HFF-Myc (cell line): Measurements from ENCODE around the gene CORO6.

Experiments used
- DNase-seq: peaks from one replicate; pipeline ENCODE4 v3.0.0-alpha.2; 2011; ENCODE audit warnings: low read depth; ENCODE audit errors: extremely low read depth
- H3K4me3 ChIP-seq: replicated peaks from 2 replicates; pipeline ENCODE4 v1.5.1; 2011; ENCODE audit warnings: low read depth, mild to moderate bottlenecking, control low read depth, low read length
- CTCF ChIP-seq: IDR thresholded peaks from 2 replicates; pipeline ENCODE4 v1.5.1; 2012; ENCODE audit warnings: mild to moderate bottlenecking, low read depth, low read length, control low read depth; ENCODE audit errors: missing control alignments

Gene CORO6

GRCh38 chr17:29577385-29578211 lies 45.1 kb downstream of the CORO6 start:
- DNase-seq, result no peak
- TF ChIP-seq CTCF, result no peak
- H3K4me3 ChIP-seq, result no peak overlapping the region

- no peak for TF ChIP-seq CTCF
- no peak for DNase-seq
- no peak overlapping the region for H3K4me3 ChIP-seq
Measured at GRCh38 chr17:29577001-29577370, 45.7 kb downstream of the CORO6 start.

- no peak overlapping the region for H3K4me3 ChIP-seq
- DNase-seq, result no peak
- TF ChIP-seq CTCF, result no peak
Measured at GRCh38 chr17:29576214-29577000, 46.3 kb downstream of the CORO6 start.

- no peak overlapping the region for H3K4me3 ChIP-seq
- no peak for DNase-seq
- TF ChIP-seq CTCF, result no peak
Measured at GRCh38 chr17:29575511-29576213, 47.0 kb downstream of the CORO6 start.

- no peak overlapping the region for H3K4me3 ChIP-seq
- no peak for DNase-seq
- TF ChIP-seq CTCF, result no peak
Measured at GRCh38 chr17:29574732-29575510, 47.8 kb downstream of the CORO6 start.
